IMR-90 (cell line): ENCODE results near the gene LDLRAD3. TPM values are rescaled to one million over a fixed set of nuclear protein-coding genes. Genes with fewer than 3 reads are reported as not detected.

Experiments used
- ATAC-seq: fragments of 200-7000 bp; cut with Tn5 transposase; 2 replicates; pipeline ENCODE4 v1.9.1; 2020; ENCODE audit warnings: low read depth, mild to moderate bottlenecking, moderate library complexity
- BruUV-seq: library from RNA; stranded (reverse); fragments of 400-500 nt; replicated peaks from 2 replicates; lab custom pipeline; 2021; lab: Mats Ljungman, UMichigan
- CTCF ChIA-PET: fragments of 300-600 bp; formaldehyde crosslinking; extraction: SDS; loops from one replicate; lab custom pipeline; 2021; ENCODE audit warnings: antibody characterized with exemption; lab: Yijun Ruan, JAX
- POLR2A ChIA-PET: fragments of 300-600 bp; sonication (Branson Sonifier 250); formaldehyde crosslinking; loops from one replicate; lab custom pipeline; 2022; ENCODE audit warnings: antibody characterized with exemption; ENCODE audit not compliant: unreplicated experiment; lab: Charles Lee
- DNase-seq: peaks from one replicate; pipeline ENCODE4 v3.0.0; 2013
- H2AFZ ChIP-seq: replicated peaks from 2 replicates; pipeline ENCODE3; 2013; ENCODE audit warnings: low read length, mild to moderate bottlenecking; ENCODE audit not compliant: poor library complexity
- H2AK5ac ChIP-seq: 2 replicates; pipeline ENCODE4 v1.6.1; 2013; ENCODE audit warnings: low read depth, low read length, inconsistent platforms
- H2AK9ac ChIP-seq: replicated peaks from 2 replicates; pipeline ENCODE3; 2013; ENCODE audit warnings: mild to moderate bottlenecking, low read depth, low read length, moderate library complexity; ENCODE audit not compliant: poor library complexity
- H2BK120ac ChIP-seq: 2 replicates; pipeline ENCODE4 v1.6.1; 2013; ENCODE audit warnings: low read depth, low read length, inconsistent platforms
- H2BK15ac ChIP-seq: 3 replicates; pipeline ENCODE4 v1.6.1; 2013; ENCODE audit warnings: low read depth, low read length, inconsistent platforms
- H2BK20ac ChIP-seq: 2 replicates; pipeline ENCODE4 v1.6.1; 2013; ENCODE audit warnings: low read depth, mild to moderate bottlenecking, inconsistent platforms, low read length, moderate library complexity
- H2BK5ac ChIP-seq: 2 replicates; pipeline ENCODE4 v1.6.1; 2013; ENCODE audit warnings: mild to moderate bottlenecking, low read depth, low read length, inconsistent platforms; ENCODE audit not compliant: poor library complexity, severe bottlenecking
- H3K14ac ChIP-seq: replicated peaks from 2 replicates; pipeline ENCODE4 v1.6.1; 2013; ENCODE audit warnings: low read depth, low read length, inconsistent platforms
- H3K18ac ChIP-seq: 2 replicates; pipeline ENCODE4 v1.6.1; 2013; ENCODE audit warnings: low read depth, low read length, control low read depth
- H3K23ac ChIP-seq: 2 replicates; pipeline ENCODE4 v1.6.1; 2013; ENCODE audit warnings: low read depth, low read length, inconsistent platforms
- H3K27ac ChIP-seq: 2 replicates; pipeline ENCODE4 v1.5.1; 2013; ENCODE audit warnings: mild to moderate bottlenecking, control low read depth, low read length; ENCODE audit not compliant: insufficient read depth
- H3K27me3 ChIP-seq: 2 replicates; pipeline ENCODE4 v1.6.1; 2013; ENCODE audit warnings: low read length; ENCODE audit not compliant: control insufficient read depth, insufficient read depth
- H3K36me3 ChIP-seq: 2 replicates; pipeline ENCODE4 v1.6.1; 2013; ENCODE audit warnings: low read length, mixed read lengths; ENCODE audit not compliant: control insufficient read depth, insufficient read depth
- H3K4ac ChIP-seq: 2 replicates; pipeline ENCODE4 v1.6.1; 2013; ENCODE audit warnings: low read depth, low read length, inconsistent platforms
- H3K4me1 ChIP-seq: 2 replicates; pipeline ENCODE4 v1.6.1; 2013; ENCODE audit warnings: low read length, mixed read lengths; ENCODE audit not compliant: control insufficient read depth, insufficient read depth
- H3K4me2 ChIP-seq: 2 replicates; pipeline ENCODE4 v1.6.1; 2013; ENCODE audit warnings: low read depth, mild to moderate bottlenecking, control low read depth, low read length, moderate library complexity
- H3K4me3 ChIP-seq: 2 replicates; pipeline ENCODE4 v1.5.1; 2013; ENCODE audit warnings: low read depth, mild to moderate bottlenecking, control low read depth, low read length, moderate library complexity; ENCODE audit not compliant: insufficient read depth
- H3K56ac ChIP-seq: 2 replicates; pipeline ENCODE4 v1.6.1; 2013; ENCODE audit warnings: low read length, inconsistent platforms; ENCODE audit not compliant: insufficient read depth; ENCODE audit errors: extremely low read depth
- H3K79me1 ChIP-seq, 2 experiments: 2 replicates each; pipeline ENCODE4 v1.6.1; 2013; ENCODE audit warnings: low read length in 2 of 2, inconsistent platforms in 1 of 2, low read depth in 1 of 2
- H3K9ac ChIP-seq: 2 replicates; pipeline ENCODE4 v1.6.1; 2013; ENCODE audit warnings: low read depth, low read length, control low read depth
- H3K9me1 ChIP-seq: 2 replicates; pipeline ENCODE4 v1.6.1; 2013; ENCODE audit warnings: low read length, inconsistent platforms; ENCODE audit not compliant: insufficient read depth
- H3K9me3 ChIP-seq: 2 replicates; pipeline ENCODE4 v1.6.1; 2013; ENCODE audit warnings: low read length; ENCODE audit not compliant: control insufficient read depth, insufficient read depth
- H4K20me1 ChIP-seq: 2 replicates; pipeline ENCODE4 v1.6.1; 2013; ENCODE audit warnings: low read length, inconsistent platforms; ENCODE audit not compliant: insufficient read depth
- H4K5ac ChIP-seq: 2 replicates; pipeline ENCODE4 v1.6.1; 2013; ENCODE audit warnings: mild to moderate bottlenecking, low read depth, low read length, control low read depth
- H4K8ac ChIP-seq, 2 experiments: 2 replicates each; pipeline ENCODE4 v1.6.1; 2013; ENCODE audit warnings: low read depth in 2 of 2, low read length in 2 of 2, control low read depth in 1 of 2, inconsistent platforms in 1 of 2
- H4K91ac ChIP-seq: 2 replicates; pipeline ENCODE4 v1.6.1; 2013; ENCODE audit warnings: low read depth, low read length, inconsistent platforms; ENCODE audit not compliant: insufficient read depth
- BHLHE40 ChIP-seq: fragments of 150-350 bp; IDR thresholded peaks from 2 replicates; pipeline ENCODE4 v1.6.1; 2016; ENCODE audit warnings: mild to moderate bottlenecking, low read depth, low read length
- CHD1 ChIP-seq: IDR thresholded peaks from 2 replicates; pipeline ENCODE4 v1.6.1; 2012; ENCODE audit warnings: low read depth, low read length, improper control_type of control experiment
- MXI1 ChIP-seq: IDR thresholded peaks from 2 replicates; pipeline ENCODE4 v1.6.1; 2012; ENCODE audit warnings: low read depth, mild to moderate bottlenecking, low read length, moderate library complexity, borderline replicate concordance
- RCOR1 ChIP-seq: IDR thresholded peaks from 2 replicates; pipeline ENCODE4 v1.6.1; 2012; ENCODE audit warnings: mild to moderate bottlenecking, low read length, improper control_type of control experiment; ENCODE audit not compliant: insufficient replicate concordance
- SMC3 ChIP-seq: fragments of 150-350 bp; IDR thresholded peaks from 2 replicates; pipeline ENCODE4 v1.6.1; 2016; ENCODE audit warnings: low read depth, mild to moderate bottlenecking, antibody characterized with exemption, low read length, moderate library complexity
- WGBS, 2 experiments: methylation state at CpG; one replicate each; pipeline versions ENCODE4 v1.1.5 to v1.1.7; 2013; ENCODE audit warnings: missing lambda C conversion rate in 2 of 2; ENCODE audit not compliant: insufficient read length in 1 of 2; ENCODE audit errors: extremely low coverage in 2 of 2; 5-methylcytosine and 5-hydroxymethylcytosine counted together
- dilution Hi-C: fragments of 300-500 bp; cut with HindIII; formaldehyde crosslinking; loops from one replicate; pipeline ENCODE4 v1.14.3; 2018; ENCODE audit warnings: low sequenced_read_pairs; ENCODE audit not compliant: unreplicated experiment
- in situ Hi-C: fragments of 300-500 bp; cut with MboI; formaldehyde crosslinking; loops from 3 replicates; pipeline ENCODE4 v1.14.3; 2019; ENCODE audit warnings: low sequenced_read_pairs, inconsistent platforms, mixed read lengths
- intact Hi-C: fragments of 100-400 bp; cut with micrococcal nuclease; formaldehyde crosslinking; loops from 2 replicates; pipeline ENCODE4 v1.10.0; 2022
- polyA plus RNA-seq, 3 experiments: library from polyadenylated mRNA; depleted of rRNA; stranded (reverse); fragments of >200 nt; gene quantifications; 2 replicates each; pipeline ENCODE4 v1.2.3, GENCODE V29; 2012; ENCODE audit warnings: low replicate concordance in 1 of 3
- total RNA-seq: library from RNA; depleted of rRNA; stranded (reverse); fragments of >200 nt; gene quantifications from 2 replicates; pipeline ENCODE4 v1.2.3, GENCODE V29; 2012
- TF ChIP-seq, protein P1 (sequence below): fragments of 150-350 bp; IDR thresholded peaks from 2 replicates; pipeline ENCODE4 v1.6.1; 2017; ENCODE audit warnings: mild to moderate bottlenecking, antibody characterized with exemption, low read length, low read depth

LDLRAD3 gene
- total and polyA plus RNA-seq, 2 of the 4 experiments (the other 2 are of a cell fraction) = 2.7 to 6.4 TPM

DNA sequence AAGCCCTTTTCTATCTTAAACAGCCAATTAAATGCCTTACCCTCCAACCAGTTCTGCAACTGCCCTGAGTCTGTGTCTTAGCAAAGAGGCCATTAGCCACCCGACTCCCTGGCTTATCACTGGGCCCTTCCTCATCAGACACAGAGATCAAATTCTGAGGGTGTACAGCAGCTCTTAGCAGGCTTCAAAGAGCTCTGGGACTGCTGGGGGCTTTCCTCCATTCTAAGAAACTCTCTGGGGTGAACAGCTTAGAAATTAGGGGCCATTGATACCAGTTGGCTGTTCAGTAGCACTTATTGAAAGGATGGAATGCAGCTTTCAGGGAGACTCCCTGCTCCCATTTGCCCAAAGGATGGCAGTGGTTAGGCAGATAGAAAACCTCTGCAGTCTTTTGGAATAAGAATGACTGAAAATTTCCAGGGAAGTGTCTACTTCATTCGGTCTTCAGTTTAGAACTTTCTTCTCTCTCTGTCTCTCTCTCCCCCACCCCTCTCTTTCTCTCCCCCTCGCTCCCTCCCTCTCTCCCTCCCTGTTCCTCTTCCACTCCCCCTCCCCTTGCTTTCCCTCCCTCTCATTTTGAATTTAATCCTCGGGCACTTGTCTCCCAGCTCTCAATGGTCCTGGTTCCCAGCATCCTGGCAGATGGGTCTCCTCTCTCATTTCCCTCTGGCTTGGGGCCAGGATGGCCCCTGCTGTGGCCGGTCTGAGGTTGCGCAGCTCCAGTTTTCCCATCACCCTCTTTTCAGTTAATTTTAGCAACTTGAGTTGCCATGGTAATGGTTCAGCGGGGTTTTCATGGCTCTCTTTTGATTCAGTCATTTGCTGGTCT is 268.9 kb downstream of the LDLRAD3 start:
- Histone ChIP-seq H3K14ac (no peak overlapping the region), H3K9me1 (no peaks in the 10 kb centered on the region), H3K9ac (no peak overlapping the region), H3K18ac (no peak overlapping the region), H4K8ac (no peak overlapping the region), H3K27me3 (no peaks in the 10 kb centered on the region), H2BK5ac (no peak overlapping the region), H3K27ac (no peak overlapping the region), H2AK9ac (no peak overlapping the region), H2AK5ac (no peak overlapping the region), H3K23ac (no peak overlapping the region), H3K4me2 (no peak overlapping the region), H2BK120ac (no peak overlapping the region), H3K4ac (no peak overlapping the region), H3K79me1 (no peaks in the 10 kb centered on the region), H3K4me3 (no peak overlapping the region), H2BK20ac (no peak overlapping the region), H3K9me3 (no peaks in the 10 kb centered on the region), H4K5ac (no peak overlapping the region), H2AFZ (no peak overlapping the region), H3K4me1 (no peaks in the 10 kb centered on the region), H3K36me3 (no peaks in the 10 kb centered on the region), H3K56ac (no peak overlapping the region), H4K20me1 (no peaks in the 10 kb centered on the region), H4K91ac (no peak overlapping the region), H2BK15ac (no peak overlapping the region)
- DNase-seq (no peak), ATAC-seq (no peak)
- in situ Hi-C loops (no loop called here), dilution Hi-C loops (no loop called here), intact Hi-C loops (no loop called here)
- CTCF ChIA-PET = no interaction called here
- TF ChIP-seq SMC3 = no peak
- no peak for TF ChIP-seq BHLHE40
- TF ChIP-seq, protein P1, sequence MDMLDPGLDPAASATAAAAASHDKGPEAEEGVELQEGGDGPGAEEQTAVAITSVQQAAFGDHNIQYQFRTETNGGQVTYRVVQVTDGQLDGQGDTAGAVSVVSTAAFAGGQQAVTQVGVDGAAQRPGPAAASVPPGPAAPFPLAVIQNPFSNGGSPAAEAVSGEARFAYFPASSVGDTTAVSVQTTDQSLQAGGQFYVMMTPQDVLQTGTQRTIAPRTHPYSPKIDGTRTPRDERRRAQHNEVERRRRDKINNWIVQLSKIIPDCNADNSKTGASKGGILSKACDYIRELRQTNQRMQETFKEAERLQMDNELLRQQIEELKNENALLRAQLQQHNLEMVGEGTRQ = no peak
- TF ChIP-seq RCOR1 = no peak
- no peak for TF ChIP-seq CHD1
- TF ChIP-seq MXI1 = no peak
- WGBS, 2 experiments = no CpG with 5 or more reads among the region's 7 CpGs
- no TSS peak for BruUV-seq
- POLR2A ChIA-PET = no interaction called here
